H9 (cell line): Measurements from ENCODE around the gene KLC1. TPM values are rescaled to one million over a fixed set of nuclear protein-coding genes. Genes with fewer than 3 reads are reported as not detected.
A peak's percentile ranks its signal among the peaks of the same experiment; 100 is the strongest.

ENCODE experiments used
- DNase-seq: peaks from one replicate; pipeline ENCODE4 v3.0.0-alpha.2; 2017
- H2AFZ ChIP-seq: one replicate; pipeline ENCODE4 v1.6.1; 2013; ENCODE audit warnings: mild to moderate bottlenecking, low read length, control low read depth, moderate library complexity
- H2AK5ac ChIP-seq: 2 replicates; pipeline ENCODE4 v1.6.1; 2013; ENCODE audit warnings: low read length, control low read depth, mixed read lengths; ENCODE audit not compliant: insufficient read length
- H2BK120ac ChIP-seq: one replicate; pipeline ENCODE4 v1.6.1; 2013; ENCODE audit warnings: low read depth, mild to moderate bottlenecking, low read length, control low read depth, inconsistent platforms; ENCODE audit not compliant: poor library complexity, severe bottlenecking
- H2BK12ac ChIP-seq: 2 replicates; pipeline ENCODE4 v1.6.1; 2013; ENCODE audit warnings: low read length, control low read depth, mixed read lengths, low read depth; ENCODE audit not compliant: insufficient read length
- H2BK15ac ChIP-seq: 2 replicates; pipeline ENCODE4 v1.6.1; 2013; ENCODE audit warnings: low read depth, low read length, control low read depth
- H2BK20ac ChIP-seq: one replicate; pipeline ENCODE4 v1.6.1; 2013; ENCODE audit warnings: low read depth, mild to moderate bottlenecking, low read length, control low read depth, inconsistent platforms; ENCODE audit not compliant: poor library complexity, severe bottlenecking
- H2BK5ac ChIP-seq: 2 replicates; pipeline ENCODE4 v1.6.1; 2013; ENCODE audit warnings: low read length, control low read depth, mixed read lengths; ENCODE audit not compliant: insufficient read length
- H3K14ac ChIP-seq: 2 replicates; pipeline ENCODE4 v1.6.1; 2013; ENCODE audit warnings: low read length, control low read depth; ENCODE audit not compliant: insufficient read depth
- H3K18ac ChIP-seq: 2 replicates; pipeline ENCODE4 v1.6.1; 2013; ENCODE audit warnings: low read depth, mild to moderate bottlenecking, mixed read lengths, low read length, control low read depth; ENCODE audit not compliant: insufficient read length
- H3K23ac ChIP-seq: 2 replicates; pipeline ENCODE4 v1.6.1; 2013; ENCODE audit warnings: low read length, control low read depth, mixed read lengths, low read depth; ENCODE audit not compliant: insufficient read length
- H3K23me2 ChIP-seq: 2 replicates; pipeline ENCODE4 v1.6.1; 2013; ENCODE audit warnings: low read depth, mild to moderate bottlenecking, mixed read lengths, low read length, control low read depth; ENCODE audit not compliant: insufficient read length, poor library complexity, severe bottlenecking
- H3K27ac ChIP-seq: 2 replicates; pipeline ENCODE4 v1.5.1; 2013; ENCODE audit warnings: low read length, control low read depth, mixed read lengths, low read depth; ENCODE audit not compliant: insufficient read length
- H3K27me3 ChIP-seq: 2 replicates; pipeline ENCODE4 v1.6.1; 2013; ENCODE audit warnings: low read length, control low read depth, inconsistent platforms; ENCODE audit not compliant: insufficient read depth
- H3K4ac ChIP-seq: 2 replicates; pipeline ENCODE4 v1.6.1; 2013; ENCODE audit warnings: low read depth, mild to moderate bottlenecking, control low read depth, inconsistent platforms, low read length, moderate library complexity
- H3K4me1 ChIP-seq: 2 replicates; pipeline ENCODE4 v1.6.1; 2013; ENCODE audit warnings: low read length, control low read depth, inconsistent platforms; ENCODE audit not compliant: insufficient read depth
- H3K4me2 ChIP-seq: 2 replicates; pipeline ENCODE4 v1.6.1; 2013; ENCODE audit warnings: low read length, control low read depth, mixed read lengths; ENCODE audit not compliant: insufficient read length, insufficient read depth
- H3K56ac ChIP-seq: 2 replicates; pipeline ENCODE4 v1.6.1; 2013; ENCODE audit warnings: low read depth, mild to moderate bottlenecking, mixed read lengths, low read length, control low read depth; ENCODE audit not compliant: insufficient read length
- H3K79me1 ChIP-seq: 2 replicates; pipeline ENCODE4 v1.6.1; 2013; ENCODE audit warnings: low read depth, mild to moderate bottlenecking, moderate library complexity, low read length, control low read depth, inconsistent platforms; ENCODE audit not compliant: insufficient read depth, poor library complexity, severe bottlenecking
- H3K79me2 ChIP-seq: 2 replicates; pipeline ENCODE4 v1.6.1; 2013; ENCODE audit warnings: low read length, control low read depth, inconsistent platforms; ENCODE audit not compliant: insufficient read depth
- H3K9ac ChIP-seq: 2 replicates; pipeline ENCODE4 v1.6.1; 2013; ENCODE audit warnings: low read length, control low read depth, mixed read lengths; ENCODE audit not compliant: insufficient read length; ENCODE audit errors: extremely low read depth
- H3K9me3 ChIP-seq: one replicate; pipeline ENCODE4 v1.6.1; 2013; ENCODE audit warnings: low read depth, low read length, inconsistent platforms; ENCODE audit not compliant: control insufficient read depth
- H3T11ph ChIP-seq: one replicate; pipeline ENCODE4 v1.6.1; 2013; ENCODE audit warnings: mild to moderate bottlenecking, low read length, control low read depth, inconsistent platforms
- H4K20me1 ChIP-seq: one replicate; pipeline ENCODE4 v1.6.1; 2013; ENCODE audit not compliant: control insufficient read depth, insufficient read length, insufficient read depth
- H4K5ac ChIP-seq: 2 replicates; pipeline ENCODE4 v1.6.1; 2013; ENCODE audit warnings: low read depth, mild to moderate bottlenecking, mixed read lengths, low read length, control low read depth; ENCODE audit not compliant: insufficient read length
- H4K8ac ChIP-seq: replicated peaks from 2 replicates; pipeline ENCODE4 v1.6.1; 2013; ENCODE audit warnings: low read length, control low read depth, mixed read lengths, low read depth; ENCODE audit not compliant: insufficient read length
- H4K91ac ChIP-seq: 2 replicates; pipeline ENCODE4 v1.6.1; 2013; ENCODE audit warnings: low read depth, mild to moderate bottlenecking, moderate library complexity, mixed read lengths, low read length, control low read depth; ENCODE audit not compliant: insufficient read length
- H3K27ac Mint-ChIP-seq, 3 experiments: 2 replicates in 2 of 3; 3 replicates in 1 of 3; pipeline ENCODE4 v1.8.0; 2020 to 2021; ENCODE audit warnings: mixed read lengths in 3 of 3, mild to moderate bottlenecking in 1 of 3, moderate library complexity in 1 of 3
- H3K27me3 Mint-ChIP-seq: 2 replicates; pipeline ENCODE4 v1.8.0; 2021; ENCODE audit warnings: low read depth, mild to moderate bottlenecking, moderate library complexity, mixed read lengths
- H3K36me3 Mint-ChIP-seq, 3 experiments: 2 replicates in 2 of 3; 3 replicates in 1 of 3; pipeline ENCODE4 v1.8.0; 2020 to 2021; ENCODE audit warnings: low read depth in 3 of 3, mixed read lengths in 3 of 3; ENCODE audit not compliant: insufficient read depth in 1 of 3
- H3K4me1 Mint-ChIP-seq, 2 experiments: 2 replicates each; pipeline ENCODE4 v1.8.0; 2020; ENCODE audit warnings: mixed read lengths in 2 of 2
- H3K4me3 Mint-ChIP-seq, 2 experiments: 2 replicates in 1 of 2; 3 replicates in 1 of 2; pipeline ENCODE4 v1.8.0; 2020 to 2021; ENCODE audit warnings: mild to moderate bottlenecking in 2 of 2, mixed read lengths in 2 of 2, moderate library complexity in 1 of 2
- H3K9me3 Mint-ChIP-seq, 2 experiments: 2 replicates in 1 of 2; 3 replicates in 1 of 2; pipeline ENCODE4 v1.8.0; 2020; ENCODE audit warnings: mild to moderate bottlenecking in 2 of 2, mixed read lengths in 2 of 2, moderate library complexity in 1 of 2
- CTCF ChIP-seq: fragments of 200-600 bp; sonication (generic); conservative IDR thresholded peaks from 3 replicates; pipeline ENCODE4 v1.8.0; 2021; ENCODE audit warnings: antibody characterized with exemption, mild to moderate bottlenecking
- WGBS: extraction: QIAGEN DNeasy Blood & Tissue Kit; methylation state at CpG from one replicate; pipeline ENCODE4 v1.1.7; 2013; ENCODE audit warnings: missing lambda C conversion rate, low lambda C conversion rate, mixed read lengths; ENCODE audit not compliant: insufficient read length; ENCODE audit errors: extremely low coverage; 5-methylcytosine and 5-hydroxymethylcytosine counted together
- total RNA-seq: library from RNA; stranded (reverse); gene quantifications from 2 replicates; pipeline ENCODE4 v1.2.1, GENCODE V29; 2021

KLC1 gene
- total RNA-seq, 1 experiment from 2014 or later: 143 TPM

- Histone ChIP-seq H3K79me2 (no peaks in the 10 kb centered on the region), H3K23ac (no peak overlapping the region), H3K27ac (no peak overlapping the region), H3K79me1 (no peaks in the 10 kb centered on the region), H3K23me2 (no peaks in the 10 kb centered on the region), H3K4me2 (no peak overlapping the region), H3K14ac (no peak overlapping the region), H3K9me3 (no peaks in the 10 kb centered on the region), H2BK120ac (no peak overlapping the region), H2AK5ac (no peak overlapping the region), H2BK15ac (no peak overlapping the region), H3K18ac (no peak overlapping the region), H2AFZ (no peak overlapping the region), H4K8ac (no peak overlapping the region), H4K5ac (no peak overlapping the region), H2BK12ac (no peak overlapping the region), H3T11ph (no peak overlapping the region), H4K91ac (no peak overlapping the region), H3K4ac (no peak overlapping the region), H2BK5ac (no peak overlapping the region), H4K20me1 (no peaks in the 10 kb centered on the region), H3K9ac (no peak overlapping the region), H3K56ac (no peak overlapping the region), H3K4me1 (no peaks in the 10 kb centered on the region), H3K27me3 (no peaks in the 10 kb centered on the region), H2BK20ac (no peak overlapping the region)
- Mint-ChIP-seq H3K27me3 (no peaks in the 10 kb centered on the region), H3K4me1 (no peaks in the 10 kb centered on the region), H3K9me3 (no peaks in the 10 kb centered on the region), H3K27ac (peak overlapping the region in 1 of 3 experiments; percentile 61; a peak in 2 of 7 replicates), H3K36me3 (peaks cover 22 to 79% (median 69%) of the 10 kb centered on the region in 3 experiments; a peak in 6 of 7 replicates), H3K4me3 (no peak overlapping the region)
- no CpG with 5 or more reads among the region's 15 CpGs for WGBS
- no peak for DNase-seq
- no peak for TF ChIP-seq CTCF
These were observed 54.1 kb downstream of the KLC1 start for GRCh38 chr14:103683139-103683538.
